HG02623 (cell line): ENCODE data around the gene CYP1A2.
"Not testable (repeated sequence)": the region's sequence is repeated elsewhere in the genome, so short reads cannot be mapped to it uniquely, and the experiment has no call there.

Experiments used
- ATAC-seq: cut with Tn5 transposase; IDR thresholded peaks from one replicate; pipeline ENCODE4 v1.9.1; 2021; ENCODE audit warnings: moderate library complexity; ENCODE audit not compliant: unreplicated experiment

The CYP1A2 gene

DNA sequence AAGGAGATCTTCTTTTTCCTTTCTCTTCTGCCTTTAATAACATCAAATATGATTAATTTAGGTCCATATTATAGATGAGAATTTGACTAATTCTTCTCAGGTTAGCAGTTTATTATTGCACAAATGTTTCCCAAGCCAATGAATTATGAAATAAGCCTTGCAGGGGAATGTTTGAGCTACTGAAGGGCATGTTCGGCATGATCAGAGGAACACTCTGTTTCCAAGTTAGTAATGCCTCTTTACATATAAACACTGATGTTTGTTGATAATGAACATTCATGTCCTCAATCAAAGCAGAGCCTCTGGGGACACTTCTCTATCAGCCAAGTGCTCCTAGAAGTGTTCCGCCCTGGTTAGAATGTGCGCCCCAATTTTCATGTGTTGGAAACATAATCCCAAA lies 13.3 kb upstream of the CYP1A2 start:
- ATAC-seq: no peak

DNA sequence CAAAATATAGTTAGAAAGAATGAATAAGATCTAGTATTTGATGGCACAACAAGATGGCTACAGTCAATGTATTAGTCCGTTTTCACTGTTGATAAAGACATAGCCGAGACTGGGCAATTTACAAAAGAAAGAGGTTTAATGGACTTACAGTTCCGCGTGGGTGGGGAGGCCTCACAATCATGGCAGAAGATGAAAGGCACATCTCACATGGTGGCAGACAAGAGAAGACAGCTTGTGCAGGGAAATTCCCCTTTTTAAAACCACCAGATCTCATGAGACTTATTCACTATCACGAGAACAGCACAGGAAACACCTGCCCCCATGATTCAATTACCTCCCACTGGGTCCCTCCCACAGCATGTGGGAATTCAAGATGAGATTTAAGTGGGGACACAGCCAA lies 10.4 kb upstream of the CYP1A2 start:
- ATAC-seq: not testable (repeated sequence)

DNA sequence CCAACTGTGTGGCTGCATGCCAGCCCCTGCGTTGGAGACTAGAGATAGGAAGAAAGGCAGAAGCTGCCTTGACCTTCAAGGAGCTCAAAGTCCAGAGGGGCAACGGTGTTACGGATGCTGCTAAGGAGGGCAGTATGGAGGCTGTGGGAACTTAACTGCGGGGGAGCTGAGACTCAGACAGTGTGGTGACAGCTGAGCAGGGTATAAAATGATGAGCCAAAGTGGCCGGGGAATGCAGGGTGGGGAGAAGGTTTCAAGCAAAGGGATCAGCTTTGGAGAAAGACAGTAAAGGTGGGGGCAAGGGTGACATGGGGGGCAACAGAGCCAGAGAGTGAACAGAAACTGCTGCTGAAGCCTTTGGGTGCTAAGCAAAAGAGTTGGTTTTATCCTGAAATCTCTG lies 6.2 kb upstream of the CYP1A2 start:
- no peak for ATAC-seq

DNA sequence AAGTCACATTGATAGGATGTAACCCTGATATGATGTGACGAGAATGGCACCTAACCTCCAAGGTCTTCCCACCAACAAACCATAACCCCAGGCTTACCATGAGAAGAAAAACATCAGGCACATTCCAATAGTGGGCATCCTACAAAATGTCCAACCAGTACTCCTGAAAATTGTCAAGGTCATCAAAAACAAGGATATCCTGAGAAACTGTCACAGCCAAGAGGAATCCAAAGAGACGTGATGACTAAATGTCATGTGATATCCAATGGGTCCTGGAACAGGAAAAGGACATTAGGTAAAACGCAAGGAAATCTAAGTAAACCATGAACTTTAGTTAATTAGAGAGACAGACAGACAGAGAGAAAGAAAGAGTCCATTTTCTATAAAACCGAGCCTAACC lies 2.3 kb upstream of the CYP1A2 start:
- no peak for ATAC-seq

DNA sequence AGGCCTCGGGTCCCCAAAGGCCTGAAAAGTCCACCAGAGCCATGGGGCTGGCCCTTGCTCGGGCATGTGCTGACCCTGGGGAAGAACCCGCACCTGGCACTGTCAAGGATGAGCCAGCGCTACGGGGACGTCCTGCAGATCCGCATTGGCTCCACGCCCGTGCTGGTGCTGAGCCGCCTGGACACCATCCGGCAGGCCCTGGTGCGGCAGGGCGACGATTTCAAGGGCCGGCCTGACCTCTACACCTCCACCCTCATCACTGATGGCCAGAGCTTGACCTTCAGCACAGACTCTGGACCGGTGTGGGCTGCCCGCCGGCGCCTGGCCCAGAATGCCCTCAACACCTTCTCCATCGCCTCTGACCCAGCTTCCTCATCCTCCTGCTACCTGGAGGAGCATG lies 1.2 kb downstream of the CYP1A2 start:
- ATAC-seq: no peak

DNA sequence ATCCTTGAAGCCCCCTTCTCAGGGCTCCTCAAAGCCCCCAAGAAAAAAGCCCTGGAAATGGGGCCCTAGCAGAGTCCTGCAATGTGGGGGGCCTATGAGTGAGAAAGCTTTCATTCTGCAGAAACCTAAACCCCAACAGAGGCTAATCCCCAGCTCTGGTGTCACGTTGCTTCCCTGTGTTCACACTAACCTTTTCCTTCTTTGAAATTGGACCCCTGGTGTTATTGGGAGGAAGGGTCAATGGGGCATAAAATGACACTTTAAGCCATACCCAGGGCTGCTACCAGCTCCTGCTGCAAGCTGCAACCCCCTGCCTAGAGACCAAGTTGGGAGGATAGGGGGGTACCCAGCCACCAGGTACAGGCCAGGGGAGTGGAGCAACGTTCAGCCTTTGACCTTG lies 2.1 kb downstream of the CYP1A2 start:
- no peak for ATAC-seq

DNA sequence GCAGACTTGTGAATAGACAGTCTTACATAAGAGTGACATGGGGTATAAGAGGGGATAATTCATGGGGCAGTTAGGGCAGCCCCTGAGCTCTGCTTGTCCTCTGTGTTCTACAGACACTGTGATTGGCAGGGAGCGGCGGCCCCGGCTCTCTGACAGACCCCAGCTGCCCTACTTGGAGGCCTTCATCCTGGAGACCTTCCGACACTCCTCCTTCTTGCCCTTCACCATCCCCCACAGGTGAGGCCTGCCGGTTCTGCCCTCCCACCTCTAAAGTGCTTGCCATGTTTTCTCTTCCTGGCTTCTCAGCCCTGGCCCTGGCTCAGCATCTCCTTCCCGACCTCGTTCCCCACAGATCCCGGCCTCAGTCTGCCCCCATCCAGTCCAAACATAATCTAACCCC lies 3.4 kb downstream of the CYP1A2 start:
- ATAC-seq: no peak

DNA sequence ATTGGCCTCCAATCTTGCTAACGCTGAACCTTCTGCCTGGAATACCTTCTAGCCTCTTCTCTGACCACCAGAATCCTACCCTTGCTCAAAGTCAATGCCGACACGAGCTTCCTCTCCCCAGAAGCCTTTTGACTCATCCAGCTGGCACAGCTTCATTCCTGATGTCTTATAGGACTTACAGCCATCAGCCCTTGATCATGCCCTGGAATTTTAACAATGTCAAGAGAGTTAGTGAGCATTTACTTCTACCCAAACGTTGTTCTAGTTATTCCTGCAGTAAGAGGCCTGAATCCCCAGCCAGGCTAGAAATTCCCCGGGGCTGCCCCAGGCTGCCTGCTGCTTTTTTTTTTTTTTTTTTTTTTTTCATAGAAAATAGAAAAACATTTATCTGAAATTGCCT lies 3.9 kb downstream of the CYP1A2 start:
- no peak for ATAC-seq

DNA sequence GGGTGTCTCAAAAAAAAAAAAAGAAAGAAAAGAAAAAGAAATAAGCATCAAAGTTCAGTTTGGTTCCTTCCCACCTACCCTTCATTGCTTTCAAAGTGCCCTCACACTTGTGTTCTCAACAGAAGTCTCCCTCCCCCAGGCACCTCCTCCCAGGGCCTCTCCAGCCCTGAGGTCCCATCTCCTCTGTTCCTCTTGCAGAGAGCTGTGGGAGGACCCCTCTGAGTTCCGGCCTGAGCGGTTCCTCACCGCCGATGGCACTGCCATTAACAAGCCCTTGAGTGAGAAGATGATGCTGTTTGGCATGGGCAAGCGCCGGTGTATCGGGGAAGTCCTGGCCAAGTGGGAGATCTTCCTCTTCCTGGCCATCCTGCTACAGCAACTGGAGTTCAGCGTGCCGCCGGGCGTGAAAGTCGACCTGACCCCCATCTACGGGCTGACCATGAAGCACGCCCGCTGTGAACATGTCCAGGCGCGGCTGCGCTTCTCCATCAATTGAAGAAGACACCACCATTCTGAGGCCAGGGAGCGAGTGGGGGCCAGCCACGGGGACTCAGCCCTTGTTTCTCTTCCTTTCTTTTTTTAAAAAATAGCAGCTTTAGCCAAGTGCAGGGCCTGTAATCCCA lies 6.1 kb downstream of the CYP1A2 start:
- no peak for ATAC-seq

DNA sequence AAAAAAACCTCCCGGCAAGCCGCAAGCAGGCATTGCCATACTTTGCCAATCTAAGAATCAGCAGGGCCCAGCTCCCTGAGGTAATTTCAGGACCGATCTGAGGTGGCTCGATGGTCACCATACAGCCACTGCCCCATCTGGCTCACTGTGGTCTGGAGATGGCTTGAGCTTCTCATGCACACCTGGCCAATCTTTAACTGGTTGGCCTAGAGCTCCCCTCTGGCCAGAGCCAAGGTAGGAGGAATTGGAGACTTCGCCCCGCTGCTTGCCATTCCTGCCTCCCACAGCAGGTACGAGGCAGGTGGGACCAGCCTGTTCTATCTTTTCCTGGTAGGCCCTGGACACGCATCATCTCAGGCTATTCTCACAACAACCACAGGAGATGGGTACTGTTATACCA lies 10.1 kb downstream of the CYP1A2 start:
- ATAC-seq: no peak

DNA sequence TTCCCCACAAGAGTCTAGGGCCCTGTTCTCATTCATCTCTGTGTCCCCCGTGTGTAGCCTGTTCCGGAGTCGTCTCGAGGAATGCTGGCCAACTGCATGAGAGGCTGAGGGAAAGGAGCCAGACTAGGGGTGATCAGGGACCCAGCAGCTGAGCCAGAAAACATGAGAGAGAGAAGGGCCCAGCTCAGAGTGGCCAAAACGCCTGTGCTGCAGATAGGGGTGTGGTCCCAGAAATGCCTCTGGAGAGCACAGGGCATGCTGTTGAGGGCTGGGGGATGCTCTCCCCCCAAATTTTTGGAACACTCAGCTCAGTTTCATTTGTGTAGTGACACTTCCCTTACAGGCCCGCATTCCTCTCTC lies 14.1 kb downstream of the CYP1A2 start:
- no peak for ATAC-seq

DNA sequence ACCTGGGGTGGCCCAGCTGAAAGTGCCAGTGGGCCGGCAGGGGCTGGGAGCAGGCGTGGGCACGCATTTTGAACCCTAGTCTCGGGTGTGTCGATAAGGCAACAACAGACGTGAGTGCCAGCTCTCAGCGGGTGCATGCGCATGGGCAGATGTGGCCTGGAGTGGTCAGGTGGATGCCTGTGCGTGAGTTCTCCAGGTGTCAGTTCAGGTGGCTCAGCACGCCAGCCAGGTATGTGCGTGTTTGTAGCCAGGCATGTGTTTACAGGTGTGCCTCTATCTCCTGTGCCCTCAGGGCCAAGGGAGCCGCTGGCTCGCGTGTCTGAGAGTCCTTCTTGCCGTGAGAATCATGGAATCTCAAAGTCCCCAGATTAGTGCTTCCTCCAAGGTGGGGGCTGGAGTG lies 14.8 kb downstream of the CYP1A2 start:
- ATAC-seq: no peak

DNA sequence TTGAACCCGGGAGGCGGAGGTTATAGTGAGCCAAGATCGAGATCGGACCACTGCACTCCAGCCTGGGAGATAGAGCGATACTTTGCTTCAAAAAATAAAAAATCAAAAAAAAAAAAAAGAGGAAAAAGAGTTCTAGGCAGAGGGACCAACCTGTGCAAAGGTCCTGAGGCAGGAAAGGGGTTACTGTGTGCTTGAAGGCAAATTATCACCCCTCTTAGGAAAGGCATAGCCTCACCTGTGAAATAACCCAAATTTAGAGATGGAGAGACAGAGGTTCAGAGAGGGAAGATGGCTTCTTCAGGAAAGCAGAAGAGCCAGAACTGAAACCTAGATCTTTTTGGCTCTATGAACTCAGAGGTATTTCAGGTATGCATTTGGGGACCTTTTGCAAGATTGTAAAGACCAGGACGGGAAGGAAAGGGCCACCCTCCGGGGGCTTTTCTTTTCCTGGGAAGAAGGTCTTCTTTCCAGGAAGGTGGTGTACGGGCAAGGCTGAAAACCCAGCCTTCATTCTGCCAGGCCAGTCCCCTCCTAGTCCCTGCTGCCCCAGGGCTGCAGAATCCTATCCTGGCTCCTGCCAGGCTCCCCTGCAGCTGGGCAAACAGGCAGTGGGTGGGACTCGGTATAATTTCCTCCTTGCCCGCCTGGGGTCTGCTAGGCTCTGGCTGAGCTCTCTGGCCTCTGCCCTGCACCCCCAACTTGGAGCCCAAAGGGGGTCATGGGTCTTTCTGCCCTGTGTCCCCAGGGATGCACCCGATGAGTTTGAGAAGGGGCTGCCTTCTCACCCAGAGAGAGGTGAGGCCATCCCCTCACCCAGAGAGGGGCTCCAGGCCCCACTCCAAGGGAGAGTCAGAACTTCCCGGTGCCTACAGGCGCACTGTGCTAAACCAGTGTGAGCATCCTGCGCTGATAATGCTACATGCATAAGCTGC lies 18.8 kb downstream of the CYP1A2 start:
- no peak for ATAC-seq

DNA sequence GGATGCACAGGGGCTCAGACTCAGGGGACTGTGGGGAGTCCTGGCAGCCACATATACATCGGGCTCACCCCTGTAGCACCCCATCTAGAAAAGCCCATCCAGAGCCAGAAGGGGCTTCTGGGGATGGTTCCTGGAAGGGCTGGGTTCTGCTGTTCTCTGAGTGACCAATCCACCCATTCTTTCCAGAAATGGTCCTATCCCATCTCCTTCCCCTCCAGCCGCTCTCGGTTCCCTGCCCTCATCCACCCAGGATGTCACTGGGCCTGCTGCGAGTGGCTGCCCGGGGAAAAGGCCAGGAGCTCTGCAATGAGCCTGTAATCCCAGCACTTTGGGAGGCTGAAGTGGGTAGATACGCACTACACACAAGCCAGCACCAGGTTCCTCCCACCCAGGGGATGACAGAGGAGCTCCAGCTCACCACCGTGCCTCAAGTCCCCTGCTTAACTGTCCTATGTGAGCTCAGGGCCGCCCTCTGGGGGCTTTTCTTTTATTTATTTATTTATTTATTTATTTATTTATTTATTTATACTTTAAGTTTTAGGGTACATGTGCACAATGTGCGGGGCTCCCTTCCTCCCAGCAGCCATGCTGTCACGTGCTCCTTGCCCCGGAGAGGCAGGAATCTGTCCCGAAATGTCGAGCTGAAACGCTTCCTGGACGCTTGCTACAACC lies 19.6 kb downstream of the CYP1A2 start:
- ATAC-seq: no peak

DNA sequence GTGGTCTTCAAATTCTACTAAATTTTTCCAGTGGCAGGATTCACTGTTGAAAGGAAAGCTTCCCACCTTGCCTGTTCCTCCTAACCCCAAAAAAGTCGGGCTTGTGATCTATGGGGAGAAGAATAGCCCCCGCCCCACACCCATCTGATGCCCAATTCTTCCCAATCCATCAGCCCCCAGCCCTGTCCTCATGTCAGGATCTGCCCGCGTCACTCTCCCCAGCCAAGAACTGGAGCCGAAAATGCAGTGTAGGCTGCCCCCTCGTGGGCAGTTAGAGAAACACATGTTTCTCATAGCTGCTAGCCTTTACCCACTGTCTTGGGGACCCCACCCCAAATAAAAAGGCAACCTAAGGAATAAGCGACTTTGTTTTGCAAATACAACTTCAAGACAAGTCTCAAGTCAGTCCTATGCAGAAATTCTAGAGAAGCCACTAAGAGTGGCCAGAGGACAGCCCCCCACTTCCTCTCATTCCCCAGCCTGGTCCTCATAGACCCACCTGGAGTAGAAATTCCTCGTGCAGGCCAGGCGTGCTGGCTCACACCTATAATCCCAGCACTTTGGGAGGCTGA lies 20.2 kb downstream of the CYP1A2 start:
- no peak for ATAC-seq

DNA sequence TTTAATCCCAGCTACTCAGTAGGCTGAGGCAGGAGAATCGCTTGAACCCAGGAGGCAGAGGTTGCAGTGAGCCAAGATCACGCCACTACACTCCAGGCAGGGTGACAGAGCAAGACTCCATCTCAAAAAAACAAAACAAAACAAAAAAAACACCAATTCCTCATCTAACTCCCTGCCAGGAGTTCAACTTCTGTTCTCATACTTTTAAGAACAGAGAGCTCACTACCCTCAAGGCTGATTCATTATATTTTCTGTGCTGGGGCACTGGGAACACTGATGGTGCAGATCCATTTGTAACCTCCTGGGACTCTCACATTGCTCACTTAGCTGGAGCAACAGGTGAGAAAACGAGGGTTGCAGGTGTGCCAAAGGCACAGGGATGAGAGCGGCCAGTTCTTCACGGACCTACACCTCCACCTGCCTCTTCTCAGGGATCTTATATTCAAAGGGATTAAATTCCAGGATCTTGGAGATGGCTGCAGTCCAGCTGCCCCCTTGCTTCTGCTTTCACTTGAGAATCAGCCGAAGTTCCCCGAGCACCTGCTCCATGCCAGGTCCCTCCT lies 20.9 kb downstream of the CYP1A2 start:
- ATAC-seq: no peak

DNA sequence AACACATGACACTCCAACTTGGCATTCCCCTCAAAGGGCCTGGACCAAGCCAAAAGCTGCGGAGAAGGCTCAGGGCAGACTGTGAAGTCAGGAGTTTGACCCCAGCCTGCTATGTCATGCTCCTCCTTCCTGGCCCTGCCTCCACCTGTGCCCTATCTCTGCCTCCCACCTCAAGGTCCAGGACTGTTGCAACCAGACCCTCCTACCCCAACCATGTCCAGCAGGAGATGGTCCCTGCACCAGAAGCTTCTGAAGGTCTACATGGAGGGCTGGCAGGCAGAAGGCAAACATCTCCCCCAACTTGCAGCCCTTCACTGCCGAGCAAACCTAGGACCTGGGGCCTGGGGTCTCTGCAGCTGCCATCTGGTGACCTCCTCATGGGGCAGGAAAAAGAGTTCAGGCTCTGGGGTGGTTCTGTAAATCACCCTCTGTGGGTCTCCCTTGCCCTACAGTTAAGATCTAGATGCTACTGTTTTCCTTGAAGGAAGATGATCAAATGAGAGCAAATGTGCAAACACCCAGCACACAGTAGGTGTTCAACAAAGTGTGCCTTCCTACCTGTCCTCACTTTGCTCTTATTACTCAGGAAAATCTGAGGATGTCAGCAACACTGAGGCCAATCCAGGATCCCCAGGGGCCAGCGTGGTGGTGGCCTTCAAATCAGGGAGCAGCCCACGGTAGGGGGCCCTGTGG lies 21.7 kb downstream of the CYP1A2 start:
- no peak for ATAC-seq

DNA sequence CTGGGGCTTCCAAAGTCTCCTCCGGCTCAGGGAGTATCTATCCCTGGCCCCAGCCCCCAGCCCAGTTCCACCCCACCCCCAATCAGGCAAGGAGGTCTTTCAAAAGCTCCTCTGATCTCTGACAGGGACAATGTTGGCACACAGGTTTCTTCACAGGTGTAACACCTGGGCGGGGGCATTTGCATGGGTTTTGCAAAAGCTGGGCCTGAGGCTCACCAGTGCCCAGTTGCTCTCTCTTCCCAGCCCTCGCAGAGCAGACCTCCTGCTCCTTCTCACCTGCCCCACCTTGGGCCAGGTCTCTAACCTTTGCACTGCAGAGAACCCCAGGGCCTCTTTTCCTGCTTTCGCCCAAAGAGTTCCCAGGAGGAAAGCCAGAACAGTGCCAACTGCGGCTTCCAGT lies 24.7 kb downstream of the CYP1A2 start:
- ATAC-seq: no peak

DNA sequence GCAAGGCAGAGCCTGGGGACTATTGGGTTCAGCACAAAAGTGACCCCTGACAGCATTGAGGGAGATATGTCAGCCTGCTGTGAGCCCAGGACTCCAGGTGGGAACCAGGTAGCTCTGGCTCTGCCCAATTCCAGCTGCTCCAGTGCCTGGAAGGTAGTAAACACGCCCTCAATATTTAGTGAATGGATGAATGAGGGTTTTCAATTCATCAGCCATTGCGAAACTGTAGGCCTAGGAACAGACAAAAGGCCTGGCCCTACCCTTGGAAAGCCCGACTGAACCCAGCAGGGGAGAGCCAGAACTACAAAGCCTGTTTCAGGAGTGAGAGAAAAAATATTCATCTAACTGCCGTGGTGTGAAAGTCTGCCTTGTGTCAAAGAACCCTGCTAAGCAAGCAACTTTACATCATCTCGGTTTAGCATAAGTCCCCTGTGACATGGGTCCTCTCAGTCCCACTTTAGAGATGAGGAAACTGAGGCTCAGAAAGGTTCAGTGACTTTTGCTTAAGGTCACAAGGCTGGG lies 25.1 kb downstream of the CYP1A2 start:
- ATAC-seq: no peak

DNA sequence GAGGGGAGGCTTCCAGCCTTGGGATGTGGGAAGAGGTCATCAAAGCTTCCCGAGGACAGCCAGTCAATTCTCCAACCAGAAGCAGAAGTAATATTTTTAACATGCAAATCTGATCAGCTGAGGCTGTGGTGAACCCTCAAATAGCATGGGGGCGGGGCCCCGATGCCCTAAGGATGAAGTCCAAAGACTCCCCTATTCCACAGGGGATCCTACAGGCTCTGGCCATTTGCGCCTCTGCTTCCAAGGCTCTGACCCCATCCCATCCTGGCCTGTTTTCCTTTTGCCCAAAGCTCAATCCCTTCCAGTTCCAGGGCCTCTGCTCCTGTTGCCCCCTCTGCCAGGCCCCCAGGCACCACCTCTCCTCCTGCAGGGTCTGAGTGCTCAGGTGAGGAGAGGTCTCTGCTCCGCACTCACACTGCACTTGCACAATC lies 26.5 kb downstream of the CYP1A2 start:
- ATAC-seq: no peak

DNA sequence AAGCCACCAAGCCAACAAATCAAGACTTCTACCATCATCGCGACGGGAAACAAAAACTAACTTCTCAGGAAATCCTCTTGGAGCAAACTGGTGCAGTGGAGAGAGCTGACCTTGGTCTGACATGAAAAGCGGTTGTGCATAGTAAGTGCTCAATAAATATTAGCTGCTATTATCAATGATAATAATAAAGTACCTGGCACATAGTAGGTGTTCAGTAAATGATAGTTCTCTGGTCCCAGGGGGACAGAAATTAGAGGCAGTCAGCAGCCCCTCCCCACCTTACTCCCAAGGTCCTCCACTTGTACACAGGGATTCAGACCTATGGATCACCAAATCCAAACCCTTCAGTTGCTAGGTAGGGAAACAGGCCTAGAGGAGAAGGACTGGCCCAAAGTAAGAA lies 27.2 kb downstream of the CYP1A2 start:
- no peak for ATAC-seq
